HepG2 (cell line): Measurements from ENCODE around the gene MEDAG. TPM values are rescaled to one million over a fixed set of nuclear protein-coding genes. Genes with fewer than 3 reads are reported as not detected.

ENCODE experiments used
- ATAC-seq: fragments of 200-7000 bp; cut with Tn5 transposase; 3 replicates; pipeline ENCODE4 v1.9.1; 2020; ENCODE audit warnings: mild to moderate bottlenecking, moderate library complexity
- BruUV-seq: library from RNA; stranded (reverse); fragments of 400-500 nt; replicated peaks from 2 replicates; lab custom pipeline; 2021; lab: Mats Ljungman, UMichigan
- CTCF ChIA-PET: fragments of 300-600 bp; formaldehyde crosslinking; extraction: SDS; loops from one replicate; lab custom pipeline; 2021; ENCODE audit warnings: low total read pairs, inconsistent platforms, low intra/inter-chr PET ratio; lab: Yijun Ruan, JAX
- POLR2A ChIA-PET: fragments of 350-600 bp; sonication (Branson Sonifier 250); formaldehyde crosslinking; loops from one replicate; lab custom pipeline; 2020; ENCODE audit warnings: antibody characterized with exemption, inconsistent platforms; lab: Yijun Ruan, JAX
- DNase-seq: peaks from one replicate; pipeline ENCODE4 v3.0.0-alpha.2; 2015; ENCODE audit warnings: low spot score
- FAIRE-seq: peaks from 3 replicates; lab custom pipeline; 2011; peaks lifted over from hg19 to GRCh38; lab: Jason Lieb, UNC
- H2AFZ ChIP-seq: one replicate; pipeline ENCODE4 v1.6.1; 2011; ENCODE audit warnings: low read length, inconsistent platforms
- H3K27ac ChIP-seq: fragments of 300-600 bp; 3 replicates; pipeline ENCODE4 v1.8.0; 2011; ENCODE audit warnings: mixed run types, mild to moderate bottlenecking, mixed read lengths, low read length, inconsistent platforms; ENCODE audit not compliant: insufficient read depth; ENCODE audit errors: extremely low read length
- H3K27me3 ChIP-seq, 2 experiments: fragments of 200-600 bp in 1 of 2; 2 replicates in 1 of 2; 3 replicates in 1 of 2; pipeline versions ENCODE4 v1.6.0 to v1.8.0; 2011; ENCODE audit warnings: low read length in 2 of 2, mild to moderate bottlenecking in 2 of 2, moderate library complexity in 2 of 2, inconsistent platforms in 1 of 2; ENCODE audit not compliant: insufficient read depth in 2 of 2, control insufficient read depth in 1 of 2
- H3K36me3 ChIP-seq, 2 experiments: fragments of 200-600 bp in 1 of 2; replicated peaks in 1 of 2; 2 replicates in 1 of 2; 3 replicates in 1 of 2; pipeline versions ENCODE4 v1.5.1 to v1.8.0; 2011; ENCODE audit warnings: low read length in 2 of 2, inconsistent platforms in 1 of 2; ENCODE audit not compliant: insufficient read depth in 2 of 2, control insufficient read depth in 1 of 2
- H3K4me1 ChIP-seq: 2 replicates; pipeline ENCODE4 v1.5.1; 2012; ENCODE audit warnings: low read length, inconsistent platforms; ENCODE audit not compliant: insufficient read depth
- H3K4me2 ChIP-seq: 2 replicates; pipeline ENCODE4 v1.6.0; 2011; ENCODE audit warnings: low read depth, low read length, inconsistent platforms
- H3K4me3 ChIP-seq, 3 experiments: fragments of 200-600 bp in 1 of 3; sonication (generic), shearing (Covaris generic) in 1 of 3; replicated peaks in 1 of 3; 2 replicates each; pipeline ENCODE4 v1.5.1; 2011 to 2016; ENCODE audit warnings: low read length in 3 of 3, inconsistent platforms in 2 of 3, low read depth in 2 of 3, mild to moderate bottlenecking in 2 of 3, control low read depth in 1 of 3, mixed read lengths in 1 of 3; ENCODE audit not compliant: insufficient read depth in 1 of 3
- H3K79me2 ChIP-seq: one replicate; pipeline ENCODE4 v1.6.1; 2011; ENCODE audit warnings: low read length, inconsistent platforms; ENCODE audit not compliant: insufficient read depth
- H3K9ac ChIP-seq: 2 replicates; pipeline ENCODE4 v1.6.0; 2011; ENCODE audit warnings: mild to moderate bottlenecking, low read depth, low read length, inconsistent platforms; ENCODE audit not compliant: insufficient read depth
- H3K9me3 ChIP-seq: 2 replicates; pipeline ENCODE4 v1.5.1; 2012; ENCODE audit warnings: mild to moderate bottlenecking, low read length
- H4K20me1 ChIP-seq: 2 replicates; pipeline ENCODE4 v1.6.0; 2011; ENCODE audit warnings: inconsistent platforms, mild to moderate bottlenecking, low read length, moderate library complexity; ENCODE audit not compliant: insufficient read depth
- ATF7 ChIP-seq, 2 experiments: fragments of 450-650 bp in 1 of 2; sonication (generic) in 1 of 2; formaldehyde crosslinking in 1 of 2; IDR thresholded peaks; 2 replicates each; pipeline versions ENCODE4 v1.4.0 to v1.6.1; 2016 to 2020; ENCODE audit warnings: antibody characterized with exemption in 1 of 2, mild to moderate bottlenecking in 1 of 2, missing genetic modification reagents in 1 of 2
- BRCA1 ChIP-seq: sonication (generic); formaldehyde crosslinking; IDR thresholded peaks from 2 replicates; pipeline ENCODE4 v1.4.0; 2020; ENCODE audit warnings: missing genetic modification reagents
- CREB1 ChIP-seq, 2 experiments: fragments of 450-650 bp in 1 of 2; IDR thresholded peaks; 2 replicates each; pipeline ENCODE4 v1.6.1; 2016 to 2017; ENCODE audit warnings: control low read depth in 1 of 2, mild to moderate bottlenecking in 1 of 2, missing compliant biosample characterization in 1 of 2, missing genetic modification characterization in 1 of 2
- HNRNPUL1 ChIP-seq: fragments of 200-400 bp; formaldehyde crosslinking; IDR thresholded peaks from 2 replicates; pipeline ENCODE4 v1.6.1; 2017; ENCODE audit warnings: low read depth, mild to moderate bottlenecking, low read length, moderate library complexity
- IKZF5 ChIP-seq: IDR thresholded peaks from 2 replicates; pipeline ENCODE4 v1.6.1; 2018; ENCODE audit warnings: missing genetic modification reagents, mild to moderate bottlenecking, missing compliant biosample characterization
- MXD4 ChIP-seq: IDR thresholded peaks from 2 replicates; pipeline ENCODE4 v1.6.1; 2016; ENCODE audit warnings: mild to moderate bottlenecking, missing biosample characterization, missing genetic modification reagents
- NR0B2 ChIP-seq: sonication (generic); formaldehyde crosslinking; IDR thresholded peaks from 2 replicates; pipeline ENCODE4 v1.4.0; 2020; ENCODE audit warnings: mild to moderate bottlenecking, missing genetic modification reagents
- PHB2 ChIP-seq: fragments of 450-650 bp; IDR thresholded peaks from 2 replicates; pipeline ENCODE4 v1.6.1; 2018; ENCODE audit not compliant: partially characterized antibody
- SAP130 ChIP-seq: IDR thresholded peaks from 2 replicates; pipeline ENCODE4 v1.6.1; 2016; ENCODE audit warnings: low read depth
- ZFP91 ChIP-seq: sonication (generic); formaldehyde crosslinking; IDR thresholded peaks from 2 replicates; pipeline ENCODE4 v1.9.0; 2022; ENCODE audit warnings: missing genetic modification reagents, mild to moderate bottlenecking, borderline replicate concordance
- ZNF891 ChIP-seq: sonication (generic); formaldehyde crosslinking; IDR thresholded peaks from 2 replicates; pipeline ENCODE4 v1.5.0; 2020; ENCODE audit warnings: mild to moderate bottlenecking, missing genetic modification reagents
- WGBS: methylation state at CpG from one replicate; pipeline ENCODE4 v1.1.6; 2017; ENCODE audit warnings: low lambda C conversion rate; 5-methylcytosine and 5-hydroxymethylcytosine counted together
- in situ Hi-C: cut with HindIII; loops from 2 replicates; pipeline ENCODE4 v1.10.0; 2017; ENCODE audit warnings: low pct_unique_long_range_greater_than_20kb; ENCODE audit not compliant: extremely low pct_ligation_motif_present
- intact Hi-C: fragments of 100-400 bp; cut with micrococcal nuclease; formaldehyde crosslinking; loops from one replicate; pipeline ENCODE4 v1.10.0; 2022; ENCODE audit not compliant: unreplicated experiment
- polyA plus RNA-seq, 8 experiments: library from polyadenylated mRNA; depleted of rRNA in 3 of 8; stranded (reverse) in 7 of 8; unstranded in 1 of 8; fragments of >200 nt; fragmentation: Illumina TruSeq in 4 of 8; extraction: Trizol in 4 of 8; gene quantifications; 2 replicates each; pipeline versions ENCODE4 v1.2.1 to v1.2.3, GENCODE V29; 2011 to 2016; ENCODE audit warnings: low read depth in 4 of 8, missing spikeins in 1 of 8, mixed read lengths in 1 of 8; ENCODE audit not compliant: insufficient read depth in 1 of 8
- total RNA-seq, 5 experiments: library from RNA; depleted of rRNA; stranded (reverse); fragments of >200 nt; fragmentation: Illumina TruSeq; extraction: Trizol; gene quantifications; 2 replicates each; pipeline ENCODE4 v1.2.3, GENCODE V29; 2016; ENCODE audit warnings: low read depth in 1 of 5
- TF ChIP-seq, protein P1 (sequence below): sonication (generic); formaldehyde crosslinking; IDR thresholded peaks from 2 replicates; pipeline ENCODE4 v1.8.0; 2022; ENCODE audit warnings: low read depth, missing genetic modification reagents
- TF ChIP-seq, protein P2 (sequence below): sonication (generic); formaldehyde crosslinking; IDR thresholded peaks from 2 replicates; pipeline ENCODE4 v1.4.0; 2020; ENCODE audit warnings: missing genetic modification reagents

Gene MEDAG
- total and polyA plus RNA-seq, 2 of the 13 experiments (the other 11 are each of a cell fraction or from before 2014, with no cell fraction given), result not detected

DNA sequence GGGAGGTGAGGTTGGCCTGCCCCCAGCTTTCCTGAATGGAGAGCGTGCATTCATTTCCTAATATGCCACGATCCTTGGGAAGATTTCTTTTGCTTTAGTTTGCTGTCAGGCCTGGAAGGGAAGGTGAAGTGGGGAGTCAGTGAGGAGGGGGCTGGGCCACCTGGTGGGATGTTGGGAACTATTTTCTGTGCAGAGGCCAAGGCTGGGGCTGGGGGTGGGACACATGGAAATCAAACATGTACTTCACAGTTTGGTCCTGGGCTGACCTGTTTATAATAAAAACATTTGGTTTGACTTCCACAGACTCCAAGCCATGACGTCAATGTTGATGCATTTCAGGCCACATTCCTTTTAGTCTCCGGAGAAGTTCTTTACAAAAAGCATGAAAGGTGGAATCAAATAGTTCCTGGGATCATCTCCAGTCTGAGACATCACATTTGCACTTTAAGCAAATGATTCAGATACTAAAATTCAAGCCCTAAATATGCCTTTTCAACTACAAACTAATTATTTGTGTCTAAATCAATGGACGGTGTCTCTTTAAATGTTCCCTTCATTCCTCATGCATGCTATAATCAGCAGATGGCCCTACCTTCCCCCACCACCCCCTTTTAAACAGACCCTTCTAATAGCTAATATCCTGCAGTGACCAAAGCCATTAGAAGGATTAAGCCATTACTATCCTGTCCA lies 41.5 kb upstream of the MEDAG start:
- no peaks in the 10 kb centered on the region; a peak in 1 of 5 replicates for H3K27me3 ChIP-seq
- intact Hi-C loops (loop anchor here (1.0 to 2.0 kb wide), 5 partner anchors 33 to 246 kb away; no protein-coding TSS in a partner anchor), in situ Hi-C loops (loop anchor here (5.0 kb wide), 2 partner anchors 57 to 122 kb away; no protein-coding TSS in a partner anchor)
- H3K79me2 ChIP-seq, result no peaks in the 10 kb centered on the region
- WGBS, result 57% methylated on average over 5 of the region's 5 CpGs
- H4K20me1 ChIP-seq, result no peaks in the 10 kb centered on the region
- DNase-seq, result no peak
- ChIA-PET POLR2A (interaction anchor here (0.8 to 1.3 kb wide), 2 partner anchors 59 to 67 kb away, joined by 3 to 4 read pairs; no protein-coding TSS in a partner anchor), CTCF (interaction anchor here (0.8 to 1.5 kb wide), 2 partner anchors 62 to 190 kb away, joined by 3 to 7 read pairs; no protein-coding TSS in a partner anchor)
- no peaks in the 10 kb centered on the region for H3K9me3 ChIP-seq
- FAIRE-seq, result no peak
- H3K27ac ChIP-seq, result no peak overlapping the region
- peak overlapping the region in 1 of 3 experiments; percentile 54; a peak in 1 of 6 replicates for H3K4me3 ChIP-seq
- peak; percentile 24; the same call in 2 of the 3 replicates for ATAC-seq
- BruUV-seq, result no TSS peak
- H3K36me3 ChIP-seq, result no peaks in the 10 kb centered on the region
- peak overlapping the region; percentile 86 for H3K4me2 ChIP-seq
- H2AFZ ChIP-seq, result peak overlapping the region; percentile 48
- H3K9ac ChIP-seq, result peak overlapping the region; percentile 65; the same call in 1 of the 2 replicates
- H3K4me1 ChIP-seq, result peaks cover 58% of the 10 kb centered on the region
- TF ChIP-seq CREB1 (IDR thresholded peaks at IDR 0.05) (peak; percentile 14; the same call in 1 of the 2 replicates), CREB1 (CRISPR knock-in tag; IDR thresholded peaks at IDR 0.05) (no peak), IKZF5 (CRISPR knock-in tag) (no peak), ATF7 (IDR thresholded peaks at IDR 0.05) (peak; percentile 27; the same call in 1 of the 2 replicates), ATF7 (CRISPR knock-in tag; IDR thresholded peaks at IDR 0.05) (no peak), SAP130 (CRISPR knock-in tag) (no peak), BRCA1 (CRISPR knock-in tag) (no peak), ZNF891 (CRISPR knock-in tag) (no peak), MXD4 (CRISPR knock-in tag) (no peak), PHB2 (no peak), ZFP91 (CRISPR knock-in tag) (0 out of 2 replicates have a peak, but pooled peaks have one; percentile 6), NR0B2 (CRISPR knock-in tag) (no peak), HNRNPUL1 (no peak)
- TF ChIP-seq, protein P1, sequence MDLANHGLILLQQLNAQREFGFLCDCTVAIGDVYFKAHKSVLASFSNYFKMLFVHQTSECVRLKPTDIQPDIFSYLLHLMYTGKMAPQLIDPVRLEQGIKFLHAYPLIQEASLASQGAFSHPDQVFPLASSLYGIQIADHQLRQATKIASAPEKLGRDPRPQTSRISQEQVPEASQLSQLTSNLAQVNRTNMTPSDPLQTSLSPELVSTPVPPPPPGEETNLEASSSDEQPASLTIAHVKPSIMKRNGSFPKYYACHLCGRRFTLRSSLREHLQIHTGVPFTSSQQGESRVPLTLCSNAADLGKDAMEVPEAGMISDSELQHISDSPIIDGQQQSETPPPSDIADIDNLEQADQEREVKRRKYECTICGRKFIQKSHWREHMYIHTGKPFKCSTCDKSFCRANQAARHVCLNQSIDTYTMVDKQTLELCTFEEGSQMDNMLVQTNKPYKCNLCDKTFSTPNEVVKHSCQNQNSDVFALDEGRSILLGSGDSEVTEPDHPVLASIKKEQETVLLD, result no peak
- TF ChIP-seq, protein P2, sequence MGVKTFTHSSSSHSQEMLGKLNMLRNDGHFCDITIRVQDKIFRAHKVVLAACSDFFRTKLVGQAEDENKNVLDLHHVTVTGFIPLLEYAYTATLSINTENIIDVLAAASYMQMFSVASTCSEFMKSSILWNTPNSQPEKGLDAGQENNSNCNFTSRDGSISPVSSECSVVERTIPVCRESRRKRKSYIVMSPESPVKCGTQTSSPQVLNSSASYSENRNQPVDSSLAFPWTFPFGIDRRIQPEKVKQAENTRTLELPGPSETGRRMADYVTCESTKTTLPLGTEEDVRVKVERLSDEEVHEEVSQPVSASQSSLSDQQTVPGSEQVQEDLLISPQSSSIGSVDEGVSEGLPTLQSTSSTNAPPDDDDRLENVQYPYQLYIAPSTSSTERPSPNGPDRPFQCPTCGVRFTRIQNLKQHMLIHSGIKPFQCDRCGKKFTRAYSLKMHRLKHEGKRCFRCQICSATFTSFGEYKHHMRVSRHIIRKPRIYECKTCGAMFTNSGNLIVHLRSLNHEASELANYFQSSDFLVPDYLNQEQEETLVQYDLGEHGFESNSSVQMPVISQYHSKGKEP (CRISPR knock-in tag), result no peak
